ENCODE results near the gene FOXD4.
"Not testable (repeated sequence)": the region's sequence is repeated elsewhere in the genome, so short reads cannot be mapped to it uniquely, and the experiment has no call there.

Gene FOXD4

GRCh38 chr9:117995-118467 lies at the start of gene FOXD4:
TSS of gene FOXD4 (minus strand) at chr9:118417. CDS start at chr9:118119, 298 bp downstream.
- not testable (repeated sequence) for H3K27me3 ChIP-seq (ENCODE audit: low read depth, low read length); H3K4me2 ChIP-seq (ENCODE audit: low read length); H3K36me3 ChIP-seq (replicated peaks; ENCODE audit: low read depth, low read length); H3K4me1 ChIP-seq (ENCODE audit: low read length); H3K9ac ChIP-seq (ENCODE audit: low read length); H3K9me3 ChIP-seq (ENCODE audit: insufficient read depth, low read length); H3K27ac ChIP-seq (ENCODE audit: low read length); H3K4me3 ChIP-seq (ENCODE audit: low read length); H3K79me2 ChIP-seq (ENCODE audit: low read length); H4K20me1 ChIP-seq (ENCODE audit: insufficient read depth, low read length); H2AFZ ChIP-seq (ENCODE audit: low read depth, low read length)

- H3K36me3 ChIP-seq (replicated peaks; ENCODE audit: low read depth, low read length); H4K20me1 ChIP-seq (ENCODE audit: insufficient read depth, low read length); H3K4me3 ChIP-seq (ENCODE audit: low read length); H3K4me1 ChIP-seq (ENCODE audit: low read length); H3K27me3 ChIP-seq (ENCODE audit: low read depth, low read length); H3K27ac ChIP-seq (ENCODE audit: low read length); H3K4me2 ChIP-seq (ENCODE audit: low read length); H3K9me3 ChIP-seq (ENCODE audit: insufficient read depth, low read length); H3K79me2 ChIP-seq (ENCODE audit: low read length); H3K9ac ChIP-seq (ENCODE audit: low read length); H2AFZ ChIP-seq (ENCODE audit: low read depth, low read length): not testable (repeated sequence)
Measured at GRCh38 chr9:159871-160270, 41.7 kb upstream of the FOXD4 start.

GRCh38 chr9:151173-151572 lies 33.0 kb upstream of the FOXD4 start:
- not testable (repeated sequence) for H3K4me3 ChIP-seq (ENCODE audit: low read length); H3K79me2 ChIP-seq (ENCODE audit: low read length); H3K27ac ChIP-seq (ENCODE audit: low read length); H3K4me2 ChIP-seq (ENCODE audit: low read length); H3K9me3 ChIP-seq (ENCODE audit: insufficient read depth, low read length); H4K20me1 ChIP-seq (ENCODE audit: insufficient read depth, low read length); H3K4me1 ChIP-seq (ENCODE audit: low read length); H3K27me3 ChIP-seq (ENCODE audit: low read depth, low read length); H3K9ac ChIP-seq (ENCODE audit: low read length); H3K36me3 ChIP-seq (replicated peaks; ENCODE audit: low read depth, low read length); H2AFZ ChIP-seq (ENCODE audit: low read depth, low read length)

GRCh38 chr9:139880-140279 lies 21.7 kb upstream of the FOXD4 start:
- not testable (repeated sequence) for H3K9me3 ChIP-seq (ENCODE audit: insufficient read depth, low read length); H3K9ac ChIP-seq (ENCODE audit: low read length); H3K4me3 ChIP-seq (ENCODE audit: low read length)

GRCh38 chr9:117144-117994 lies 848 bp downstream of the FOXD4 start:
- H2AFZ ChIP-seq (ENCODE audit: low read depth, low read length); H4K20me1 ChIP-seq (ENCODE audit: insufficient read depth, low read length); H3K27me3 ChIP-seq (ENCODE audit: low read depth, low read length); H3K9me3 ChIP-seq (ENCODE audit: insufficient read depth, low read length); H3K4me1 ChIP-seq (ENCODE audit: low read length); H3K79me2 ChIP-seq (ENCODE audit: low read length); H3K4me3 ChIP-seq (ENCODE audit: low read length); H3K4me2 ChIP-seq (ENCODE audit: low read length); H3K9ac ChIP-seq (ENCODE audit: low read length); H3K27ac ChIP-seq (ENCODE audit: low read length); H3K36me3 ChIP-seq (replicated peaks; ENCODE audit: low read depth, low read length): not testable (repeated sequence)

More at GRCh38 chr9:139880-140279, 21.7 kb upstream of the FOXD4 start:
- not testable (repeated sequence) for H3K27ac ChIP-seq (ENCODE audit: low read length); H2AFZ ChIP-seq (ENCODE audit: low read depth, low read length); H3K4me1 ChIP-seq (ENCODE audit: low read length); H4K20me1 ChIP-seq (ENCODE audit: insufficient read depth, low read length); H3K36me3 ChIP-seq (replicated peaks; ENCODE audit: low read depth, low read length); H3K27me3 ChIP-seq (ENCODE audit: low read depth, low read length); H3K79me2 ChIP-seq (ENCODE audit: low read length); H3K4me2 ChIP-seq (ENCODE audit: low read length)

- H3K4me2 ChIP-seq (ENCODE audit: low read length); H3K9me3 ChIP-seq (ENCODE audit: insufficient read depth, low read length); H3K4me1 ChIP-seq (ENCODE audit: low read length); H4K20me1 ChIP-seq (ENCODE audit: insufficient read depth, low read length); H3K27me3 ChIP-seq (ENCODE audit: low read depth, low read length); H3K79me2 ChIP-seq (ENCODE audit: low read length); H2AFZ ChIP-seq (ENCODE audit: low read depth, low read length); H3K4me3 ChIP-seq (ENCODE audit: low read length); H3K36me3 ChIP-seq (replicated peaks; ENCODE audit: low read depth, low read length); H3K9ac ChIP-seq (ENCODE audit: low read length); H3K27ac ChIP-seq (ENCODE audit: low read length): not testable (repeated sequence)
Measured at GRCh38 chr9:116239-117077, 1.8 kb downstream of the FOXD4 start.

- not testable (repeated sequence) for H3K27me3 ChIP-seq (ENCODE audit: low read depth, low read length); H3K36me3 ChIP-seq (replicated peaks; ENCODE audit: low read depth, low read length); H3K79me2 ChIP-seq (ENCODE audit: low read length); H2AFZ ChIP-seq (ENCODE audit: low read depth, low read length); H3K4me3 ChIP-seq (ENCODE audit: low read length); H3K9me3 ChIP-seq (ENCODE audit: insufficient read depth, low read length); H3K4me2 ChIP-seq (ENCODE audit: low read length); H3K4me1 ChIP-seq (ENCODE audit: low read length); H3K9ac ChIP-seq (ENCODE audit: low read length); H4K20me1 ChIP-seq (ENCODE audit: insufficient read depth, low read length); H3K27ac ChIP-seq (ENCODE audit: low read length)
Measured at GRCh38 chr9:115118-115451, 3.1 kb downstream of the FOXD4 start.

- not testable (repeated sequence) for H3K4me1 ChIP-seq (ENCODE audit: low read length); H3K9me3 ChIP-seq (ENCODE audit: insufficient read depth, low read length); H3K36me3 ChIP-seq (replicated peaks; ENCODE audit: low read depth, low read length); H2AFZ ChIP-seq (ENCODE audit: low read depth, low read length); H3K4me2 ChIP-seq (ENCODE audit: low read length); H3K4me3 ChIP-seq (ENCODE audit: low read length); H4K20me1 ChIP-seq (ENCODE audit: insufficient read depth, low read length); H3K9ac ChIP-seq (ENCODE audit: low read length); H3K27me3 ChIP-seq (ENCODE audit: low read depth, low read length); H3K79me2 ChIP-seq (ENCODE audit: low read length); H3K27ac ChIP-seq (ENCODE audit: low read length)
Measured at GRCh38 chr9:114267-115117, 3.7 kb downstream of the FOXD4 start.
